Karpas-422 (cell line): ENCODE data around the gene URI1. TPM values are rescaled to one million over a fixed set of nuclear protein-coding genes. Genes with fewer than 3 reads are reported as not detected.

Experiments
- DNase-seq: peaks from one replicate; pipeline ENCODE4 v3.0.0-alpha.2; 2015
- H2AFZ ChIP-seq: fragments of 200-600 bp; sonication (generic); 2 replicates; pipeline ENCODE4 v1.6.1; 2014; ENCODE audit warnings: antibody characterized with exemption, low read length, mixed read lengths
- H3K27ac ChIP-seq: fragments of 200-600 bp; sonication (generic); 2 replicates; pipeline ENCODE4 v1.5.1; 2014; ENCODE audit warnings: mild to moderate bottlenecking, low read length, moderate library complexity
- H3K27me3 ChIP-seq: fragments of 200-600 bp; sonication (generic); 2 replicates; pipeline ENCODE4 v1.6.1; 2014; ENCODE audit warnings: low read length, mixed read lengths
- H3K36me3 ChIP-seq: fragments of 200-600 bp; sonication (generic); 2 replicates; pipeline ENCODE4 v1.6.1; 2014; ENCODE audit warnings: low read length, mixed read lengths; ENCODE audit not compliant: insufficient read depth
- H3K4me1 ChIP-seq: fragments of 200-600 bp; sonication (generic); 2 replicates; pipeline ENCODE4 v1.6.1; 2014; ENCODE audit warnings: mild to moderate bottlenecking, low read length, mixed read lengths
- H3K4me2 ChIP-seq: fragments of 200-600 bp; sonication (generic); 2 replicates; pipeline ENCODE4 v1.6.1; 2014; ENCODE audit warnings: low read length, low read depth, mild to moderate bottlenecking; ENCODE audit not compliant: poor library complexity, severe bottlenecking
- H3K4me3 ChIP-seq: fragments of 200-600 bp; sonication (generic); 2 replicates; pipeline ENCODE4 v1.5.1; 2014; ENCODE audit warnings: mild to moderate bottlenecking, antibody characterized with exemption, low read length, mixed read lengths
- H3K79me2 ChIP-seq: fragments of 200-600 bp; sonication (generic); 2 replicates; pipeline ENCODE4 v1.6.1; 2014; ENCODE audit warnings: mild to moderate bottlenecking, low read length, mixed read lengths
- H3K9ac ChIP-seq: fragments of 200-600 bp; sonication (generic); 2 replicates; pipeline ENCODE4 v1.6.0; 2014; ENCODE audit warnings: low read length
- H3K9me2 ChIP-seq: fragments of 200-600 bp; sonication (generic), shearing (Covaris generic); replicated peaks from 2 replicates; pipeline ENCODE4 v1.6.0; 2014; ENCODE audit warnings: mild to moderate bottlenecking, low read length, moderate library complexity; ENCODE audit not compliant: insufficient read depth
- H3K9me3 ChIP-seq: fragments of 300-700, 200-600 bp; sonication (generic); 2 replicates; pipeline ENCODE4 v1.6.1; 2014; ENCODE audit warnings: low read length, mixed read lengths
- H4K20me1 ChIP-seq: fragments of 200-600 bp; sonication (generic); 2 replicates; pipeline ENCODE4 v1.6.1; 2014; ENCODE audit warnings: mild to moderate bottlenecking, antibody characterized with exemption, low read length, low read depth; ENCODE audit not compliant: insufficient read depth
- total RNA-seq: library from RNA; depleted of rRNA; stranded (reverse); fragments of >200 nt; shearing (Covaris generic); gene quantifications from 2 replicates; pipeline ENCODE4 v1.2.3, GENCODE V29; 2014; ENCODE audit warnings: low replicate concordance

The URI1 gene
- total RNA-seq, 1 experiment from 2014 or later = 77.7 TPM

- Histone ChIP-seq H3K4me2 (no peak overlapping the region), H2AFZ (no peak overlapping the region), H3K27me3 (no peaks in the 10 kb centered on the region), H3K4me1 (peaks cover 35% of the 10 kb centered on the region), H3K36me3 (no peaks in the 10 kb centered on the region), H3K27ac (no peak overlapping the region), H3K9me3 (no peaks in the 10 kb centered on the region), H3K9me2 (no peaks in the 10 kb centered on the region), H3K79me2 (no peaks in the 10 kb centered on the region), H4K20me1 (no peaks in the 10 kb centered on the region), H3K4me3 (no peak overlapping the region), H3K9ac (no peak overlapping the region)
- DNase-seq = no peak
These were observed 119.4 kb downstream of the URI1 start for GRCh38 chr19:30061223-30062064.

GRCh38 chr19:30062065-30062906 lies 120.2 kb downstream of the URI1 start:
- Histone ChIP-seq H3K9me3 (no peaks in the 10 kb centered on the region), H3K27me3 (no peaks in the 10 kb centered on the region), H4K20me1 (no peaks in the 10 kb centered on the region), H3K4me1 (peaks cover 44% of the 10 kb centered on the region), H3K36me3 (no peaks in the 10 kb centered on the region), H3K9me2 (no peaks in the 10 kb centered on the region), H3K4me2 (no peak overlapping the region), H3K9ac (no peak overlapping the region), H3K79me2 (no peaks in the 10 kb centered on the region), H3K4me3 (no peak overlapping the region), H2AFZ (no peak overlapping the region), H3K27ac (no peak overlapping the region)
- DNase-seq = no peak

- Histone ChIP-seq H3K9me3 (no peaks in the 10 kb centered on the region), H3K4me1 (peaks cover 46% of the 10 kb centered on the region), H3K27me3 (no peaks in the 10 kb centered on the region), H3K4me3 (no peak overlapping the region), H3K9ac (no peak overlapping the region), H4K20me1 (no peaks in the 10 kb centered on the region), H3K27ac (no peak overlapping the region), H3K36me3 (no peaks in the 10 kb centered on the region), H2AFZ (no peak overlapping the region), H3K4me2 (no peak overlapping the region), H3K79me2 (no peaks in the 10 kb centered on the region), H3K9me2 (no peaks in the 10 kb centered on the region)
- no peak for DNase-seq
These were observed 121.0 kb downstream of the URI1 start for GRCh38 chr19:30062907-30063649.

GRCh38 chr19:30063650-30064347 lies 121.8 kb downstream of the URI1 start:
- peak overlapping the region; percentile 30 for H3K4me2 ChIP-seq
- no peaks in the 10 kb centered on the region for H3K27me3 ChIP-seq
- H4K20me1 ChIP-seq = no peaks in the 10 kb centered on the region
- H3K9ac ChIP-seq = peak overlapping the region; percentile 21; the same call in 1 of the 2 replicates
- H3K79me2 ChIP-seq = no peaks in the 10 kb centered on the region
- H3K36me3 ChIP-seq = no peaks in the 10 kb centered on the region
- H3K9me3 ChIP-seq = no peaks in the 10 kb centered on the region
- no peaks in the 10 kb centered on the region for H3K9me2 ChIP-seq
- DNase-seq = no peak
- no peak overlapping the region; the same call in 1 of the 2 replicates for H2AFZ ChIP-seq
- 0 out of 2 replicates have a peak overlapping the region, but pooled peaks have one; percentile 27 for H3K4me3 ChIP-seq
- H3K4me1 ChIP-seq = peaks cover 46% of the 10 kb centered on the region
- no peak overlapping the region for H3K27ac ChIP-seq

- DNase-seq = peak; percentile 51
- Histone ChIP-seq H4K20me1 (no peaks in the 10 kb centered on the region), H3K79me2 (no peaks in the 10 kb centered on the region), H3K4me1 (peaks cover 49% of the 10 kb centered on the region), H3K9me3 (no peaks in the 10 kb centered on the region), H2AFZ (no peak overlapping the region; the same call in 1 of the 2 replicates), H3K4me3 (0 out of 2 replicates have a peak overlapping the region, but pooled peaks have one; percentile 27), H3K4me2 (peak overlapping the region; percentile 30), H3K9ac (peak overlapping the region; percentile 21; the same call in 1 of the 2 replicates), H3K27me3 (no peaks in the 10 kb centered on the region), H3K27ac (no peak overlapping the region), H3K36me3 (no peaks in the 10 kb centered on the region), H3K9me2 (no peaks in the 10 kb centered on the region)
These were observed 122.3 kb downstream of the URI1 start for GRCh38 chr19:30064348-30064699.

- H3K27me3 ChIP-seq = no peaks in the 10 kb centered on the region
- no peak overlapping the region for H3K4me3 ChIP-seq
- H4K20me1 ChIP-seq = no peaks in the 10 kb centered on the region
- H3K36me3 ChIP-seq = no peaks in the 10 kb centered on the region
- H3K79me2 ChIP-seq = no peaks in the 10 kb centered on the region
- no peak overlapping the region for H3K27ac ChIP-seq
- no peak overlapping the region for H3K9ac ChIP-seq
- no peaks in the 10 kb centered on the region for H3K9me2 ChIP-seq
- no peak overlapping the region for H2AFZ ChIP-seq
- no peak for DNase-seq
- no peaks in the 10 kb centered on the region for H3K9me3 ChIP-seq
- peak overlapping the region; percentile 30 for H3K4me2 ChIP-seq
- peaks cover 48% of the 10 kb centered on the region for H3K4me1 ChIP-seq
These were observed 122.9 kb downstream of the URI1 start for GRCh38 chr19:30064771-30065494.
